Activated CD4-positive, alpha-beta T cell treated with anti-CD3 and anti-CD28 coated beads, Interleukin-2, amount 10 ng/mL, durations not matched to agents 24 days and 14 days (primary cell): ENCODE measurements around the gene HTT. TPM values are rescaled to one million over a fixed set of nuclear protein-coding genes. Genes with fewer than 3 reads are reported as not detected.

ENCODE experiments used
- DNase-seq: peaks from one replicate; pipeline ENCODE4 v3.0.0; 2022
- H3K27ac Mint-ChIP-seq: one replicate; pipeline ENCODE4 v1.8.0; 2022; ENCODE audit warnings: mild to moderate bottlenecking, mixed read lengths
- H3K27me3 Mint-ChIP-seq: one replicate; pipeline ENCODE4 v1.8.0; 2022; ENCODE audit warnings: mixed read lengths
- H3K36me3 Mint-ChIP-seq: one replicate; pipeline ENCODE4 v1.8.0; 2022; ENCODE audit warnings: low read depth, mild to moderate bottlenecking, mixed read lengths
- H3K4me1 Mint-ChIP-seq: one replicate; pipeline ENCODE4 v1.8.0; 2021; ENCODE audit warnings: mixed read lengths
- H3K4me3 Mint-ChIP-seq: one replicate; pipeline ENCODE4 v1.8.0; 2022; ENCODE audit warnings: mild to moderate bottlenecking, moderate library complexity, mixed read lengths
- H3K9me3 Mint-ChIP-seq: one replicate; pipeline ENCODE4 v1.8.0; 2021; ENCODE audit warnings: mixed read lengths
- intact Hi-C: fragments of 100-400 bp; cut with micrococcal nuclease; formaldehyde crosslinking; loops from one replicate; pipeline ENCODE4 v1.15.1; 2023
- total RNA-seq: library from RNA; stranded (reverse); gene quantifications from 2 replicates; pipeline ENCODE4 v1.2.3, GENCODE V29; 2022

The HTT gene
- 67.4 and 70.6 TPM in 2 replicates for total RNA-seq

GRCh38 chr4:3074078-3074845 is at the start of gene HTT, which contains the start of gene HTT-AS:
Gene HTT, plus strand, starts transcription at chr4:3074681. Its CDS starts 145 bp downstream, at chr4:3074826.
Gene HTT-AS, minus strand, starts transcription at chr4:3074538.
- peak; percentile 97 for DNase-seq
- Mint-ChIP-seq H3K4me1 (peaks cover 20% of the 10 kb centered on the region), H3K27ac (peak within 1 kb of the TSS; percentile 91), H3K36me3 (peaks cover 3% of the 10 kb centered on the region), H3K9me3 (no peaks in the 10 kb centered on the region), H3K27me3 (no peaks in the 10 kb centered on the region), H3K4me3 (peak within 1 kb of the TSS; percentile 96)
- intact Hi-C loops = loop anchor here (1.0 to 5.0 kb wide), 5 partner anchors 11 to 1727 kb away; partner anchors contain the start of gene UVSSA

- no peak overlapping the region for H3K4me3 Mint-ChIP-seq
- H3K27me3 Mint-ChIP-seq = peaks cover 6% of the 10 kb centered on the region
- DNase-seq = no peak
- no peaks in the 10 kb centered on the region for H3K36me3 Mint-ChIP-seq
- H3K9me3 Mint-ChIP-seq = peaks cover 3% of the 10 kb centered on the region
- no peaks in the 10 kb centered on the region for H3K4me1 Mint-ChIP-seq
- H3K27ac Mint-ChIP-seq = no peak overlapping the region
- intact Hi-C loops = no loop called here
Measured at GRCh38 chr4:3025881-3026280, 48.6 kb upstream of the HTT start.

- Mint-ChIP-seq H3K4me1 (no peaks in the 10 kb centered on the region), H3K9me3 (peaks cover 3% of the 10 kb centered on the region), H3K4me3 (no peak overlapping the region), H3K36me3 (no peaks in the 10 kb centered on the region), H3K27me3 (peaks cover 6% of the 10 kb centered on the region), H3K27ac (no peak overlapping the region)
- no peak for DNase-seq
- intact Hi-C loops = no loop called here
Measured at GRCh38 chr4:3026540-3026939, 47.9 kb upstream of the HTT start.

GRCh38 chr4:3029464-3029863 is 45.0 kb upstream of the HTT start:
- DNase-seq = no peak
- no peaks in the 10 kb centered on the region for H3K9me3 Mint-ChIP-seq
- H3K27me3 Mint-ChIP-seq = peaks cover 6% of the 10 kb centered on the region
- no peaks in the 10 kb centered on the region for H3K36me3 Mint-ChIP-seq
- H3K4me1 Mint-ChIP-seq = no peaks in the 10 kb centered on the region
- H3K27ac Mint-ChIP-seq = no peak overlapping the region
- intact Hi-C loops = no loop called here
- H3K4me3 Mint-ChIP-seq = no peak overlapping the region

GRCh38 chr4:3030566-3031356 is 43.7 kb upstream of the HTT start:
- DNase-seq = no peak
- no peak overlapping the region for H3K4me3 Mint-ChIP-seq
- no peaks in the 10 kb centered on the region for H3K9me3 Mint-ChIP-seq
- intact Hi-C loops = no loop called here
- H3K4me1 Mint-ChIP-seq = no peaks in the 10 kb centered on the region
- no peak overlapping the region for H3K27ac Mint-ChIP-seq
- peaks cover 7% of the 10 kb centered on the region for H3K27me3 Mint-ChIP-seq
- no peaks in the 10 kb centered on the region for H3K36me3 Mint-ChIP-seq

GRCh38 chr4:3031357-3032082 is 43.0 kb upstream of the HTT start:
- no peak overlapping the region for H3K27ac Mint-ChIP-seq
- no peaks in the 10 kb centered on the region for H3K9me3 Mint-ChIP-seq
- no peaks in the 10 kb centered on the region for H3K36me3 Mint-ChIP-seq
- H3K4me3 Mint-ChIP-seq = no peak overlapping the region
- no peaks in the 10 kb centered on the region for H3K4me1 Mint-ChIP-seq
- intact Hi-C loops = no loop called here
- H3K27me3 Mint-ChIP-seq = peaks cover 9% of the 10 kb centered on the region
- DNase-seq = no peak

GRCh38 chr4:3034231-3034630 is 40.2 kb upstream of the HTT start:
- no peaks in the 10 kb centered on the region for H3K36me3 Mint-ChIP-seq
- intact Hi-C loops = no loop called here
- H3K27ac Mint-ChIP-seq = no peak overlapping the region
- H3K4me3 Mint-ChIP-seq = no peak overlapping the region
- no peak for DNase-seq
- H3K27me3 Mint-ChIP-seq = peaks cover 15% of the 10 kb centered on the region
- H3K9me3 Mint-ChIP-seq = no peaks in the 10 kb centered on the region
- H3K4me1 Mint-ChIP-seq = peaks cover 19% of the 10 kb centered on the region

- Mint-ChIP-seq H3K27me3 (peaks cover 15% of the 10 kb centered on the region), H3K4me1 (peaks cover 19% of the 10 kb centered on the region), H3K9me3 (no peaks in the 10 kb centered on the region), H3K36me3 (no peaks in the 10 kb centered on the region), H3K27ac (no peak overlapping the region), H3K4me3 (no peak overlapping the region)
- DNase-seq = no peak
- intact Hi-C loops = no loop called here
Measured at GRCh38 chr4:3035249-3035648, 39.2 kb upstream of the HTT start.

- Mint-ChIP-seq H3K9me3 (no peaks in the 10 kb centered on the region), H3K27me3 (peaks cover 15% of the 10 kb centered on the region), H3K36me3 (no peaks in the 10 kb centered on the region), H3K27ac (no peak overlapping the region), H3K4me3 (no peak overlapping the region), H3K4me1 (peaks cover 22% of the 10 kb centered on the region)
- no peak for DNase-seq
- intact Hi-C loops = no loop called here
Measured at GRCh38 chr4:3035674-3036073, 38.8 kb upstream of the HTT start.

GRCh38 chr4:3036131-3036952 is 38.1 kb upstream of the HTT start:
- H3K4me1 Mint-ChIP-seq = peaks cover 25% of the 10 kb centered on the region
- H3K9me3 Mint-ChIP-seq = no peaks in the 10 kb centered on the region
- intact Hi-C loops = no loop called here
- H3K27me3 Mint-ChIP-seq = peaks cover 15% of the 10 kb centered on the region
- no peaks in the 10 kb centered on the region for H3K36me3 Mint-ChIP-seq
- H3K4me3 Mint-ChIP-seq = no peak overlapping the region
- no peak for DNase-seq
- no peak overlapping the region for H3K27ac Mint-ChIP-seq

GRCh38 chr4:3037957-3038461 is 36.5 kb upstream of the HTT start:
- intact Hi-C loops = loop anchor here (1.0 kb wide), 5 partner anchors 7 to 274 kb away; no protein-coding TSS in a partner anchor
- H3K9me3 Mint-ChIP-seq = no peaks in the 10 kb centered on the region
- peaks cover 37% of the 10 kb centered on the region for H3K4me1 Mint-ChIP-seq
- peak overlapping the region; percentile 58 for H3K27ac Mint-ChIP-seq
- H3K36me3 Mint-ChIP-seq = no peaks in the 10 kb centered on the region
- peak; percentile 73 for DNase-seq
- peaks cover 10% of the 10 kb centered on the region for H3K27me3 Mint-ChIP-seq
- peak overlapping the region; percentile 74 for H3K4me3 Mint-ChIP-seq

GRCh38 chr4:3039706-3040366 is 34.6 kb upstream of the HTT start:
- intact Hi-C loops = loop anchor here (10.0 kb wide), 1 partner anchor 295 kb away; no protein-coding TSS in a partner anchor
- no peaks in the 10 kb centered on the region for H3K9me3 Mint-ChIP-seq
- H3K4me3 Mint-ChIP-seq = no peak overlapping the region
- no peak overlapping the region for H3K27ac Mint-ChIP-seq
- no peaks in the 10 kb centered on the region for H3K36me3 Mint-ChIP-seq
- H3K27me3 Mint-ChIP-seq = peaks cover 10% of the 10 kb centered on the region
- no peak for DNase-seq
- peaks cover 46% of the 10 kb centered on the region for H3K4me1 Mint-ChIP-seq
